SK-N-MC (cell line): ENCODE measurements around the gene IL12RB2.

ENCODE experiments used
- DNase-seq: peaks from one replicate; pipeline ENCODE4 v3.0.0-alpha.2; 2011; ENCODE audit warnings: low read depth, low spot score
- H3K27ac ChIP-seq: fragments of 200-600 bp; sonication (generic); 2 replicates; pipeline ENCODE4 v1.5.1; 2016; ENCODE audit warnings: mixed run types
- H3K36me3 ChIP-seq: fragments of 200-600 bp; sonication (generic); 2 replicates; pipeline ENCODE4 v1.6.1; 2017; ENCODE audit warnings: antibody characterized with exemption, low read length, mixed read lengths; ENCODE audit not compliant: insufficient read depth
- H3K4me3 ChIP-seq: fragments of 200-600 bp; sonication (generic); 2 replicates; pipeline ENCODE4 v1.5.1; 2016
- H3K9ac ChIP-seq: fragments of 200-600 bp; sonication (generic); 2 replicates; pipeline ENCODE4 v1.8.0; 2017; ENCODE audit warnings: mixed run types, mixed read lengths; ENCODE audit not compliant: insufficient read length
- H3K9me3 ChIP-seq: fragments of 200-600 bp; sonication (generic); 2 replicates; pipeline ENCODE4 v1.6.1; 2017; ENCODE audit warnings: low read depth, mild to moderate bottlenecking, antibody characterized with exemption, low read length, moderate library complexity, mixed read lengths
- EZH2 ChIP-seq: fragments of 200-600 bp; sonication (generic); IDR thresholded peaks from one replicate; pipeline ENCODE4 v1.6.1; 2017; ENCODE audit warnings: antibody characterized with exemption
- FOXP2 ChIP-seq: optimal IDR thresholded peaks from 2 replicates; pipeline ENCODE3; 2011; ENCODE audit warnings: mild to moderate bottlenecking, moderate library complexity; ENCODE audit not compliant: insufficient read depth; ENCODE audit errors: extremely low read length, control extremely low read depth
- POLR2AphosphoS5 ChIP-seq: IDR thresholded peaks from 2 replicates; pipeline ENCODE4 v1.6.1; 2012; ENCODE audit warnings: mild to moderate bottlenecking, low read depth, low read length, borderline replicate concordance

Gene IL12RB2

GRCh38 chr1:67350783-67351182 lies 43.1 kb downstream of the IL12RB2 start:
- Histone ChIP-seq H3K9ac (no peak overlapping the region), H3K36me3 (no peaks in the 10 kb centered on the region), H3K9me3 (no peaks in the 10 kb centered on the region), H3K4me3 (no peak overlapping the region), H3K27ac (no peak overlapping the region)
- DNase-seq, result no peak
- no peak for TF ChIP-seq EZH2
- TF ChIP-seq FOXP2, result no peak
- no peak for TF ChIP-seq POLR2AphosphoS5

- no peaks in the 10 kb centered on the region for H3K9me3 ChIP-seq
- H3K27ac ChIP-seq, result no peak overlapping the region
- no peak for DNase-seq
- TF ChIP-seq POLR2AphosphoS5, result no peak
- no peaks in the 10 kb centered on the region for H3K36me3 ChIP-seq
- no peak overlapping the region for H3K4me3 ChIP-seq
- no peak overlapping the region for H3K9ac ChIP-seq
Measured at GRCh38 chr1:67352211-67352610, 44.5 kb downstream of the IL12RB2 start.

GRCh38 chr1:67355745-67356424 lies 48.2 kb downstream of the IL12RB2 start:
- no peak for DNase-seq
- Histone ChIP-seq H3K9ac (no peak overlapping the region), H3K27ac (no peak overlapping the region), H3K9me3 (no peaks in the 10 kb centered on the region), H3K36me3 (no peaks in the 10 kb centered on the region), H3K4me3 (no peak overlapping the region)
- TF ChIP-seq POLR2AphosphoS5 (no peak), FOXP2 (no peak), EZH2 (no peak)

GRCh38 chr1:67359592-67359991 lies 51.9 kb downstream of the IL12RB2 start:
- TF ChIP-seq POLR2AphosphoS5, result no peak
- H3K36me3 ChIP-seq, result no peaks in the 10 kb centered on the region

GRCh38 chr1:67361641-67362040 lies 54.0 kb downstream of the IL12RB2 start:
- H3K4me3 ChIP-seq, result no peak overlapping the region
- H3K27ac ChIP-seq, result no peak overlapping the region
- peaks cover 3% of the 10 kb centered on the region; the same call in 1 of the 2 replicates for H3K36me3 ChIP-seq
- H3K9me3 ChIP-seq, result no peaks in the 10 kb centered on the region
- DNase-seq, result no peak
- TF ChIP-seq FOXP2 (no peak), EZH2 (no peak), POLR2AphosphoS5 (no peak)
- H3K9ac ChIP-seq, result no peak overlapping the region

More at GRCh38 chr1:67359592-67359991, 51.9 kb downstream of the IL12RB2 start:
- no peak overlapping the region for H3K27ac ChIP-seq
- no peak overlapping the region for H3K9ac ChIP-seq
- no peak for DNase-seq
- H3K9me3 ChIP-seq, result no peaks in the 10 kb centered on the region
- no peak overlapping the region for H3K4me3 ChIP-seq

- DNase-seq, result no peak
Measured at GRCh38 chr1:67367370-67368045, 59.8 kb downstream of the IL12RB2 start.

GRCh38 chr1:67368046-67368514 lies 60.4 kb downstream of the IL12RB2 start:
- TF ChIP-seq POLR2AphosphoS5 (no peak), EZH2 (no peak), FOXP2 (no peak)
- no peak overlapping the region for H3K27ac ChIP-seq
- no peak for DNase-seq
- no peaks in the 10 kb centered on the region for H3K9me3 ChIP-seq
- H3K36me3 ChIP-seq, result peaks cover 4% of the 10 kb centered on the region; the same call in 1 of the 2 replicates
- H3K4me3 ChIP-seq, result no peak overlapping the region
- H3K9ac ChIP-seq, result no peak overlapping the region

More at GRCh38 chr1:67367370-67368045, 59.8 kb downstream of the IL12RB2 start:
- Histone ChIP-seq H3K9ac (no peak overlapping the region), H3K27ac (peak overlapping the region; percentile 47; the same call in 1 of the 2 replicates), H3K36me3 (peaks cover 4% of the 10 kb centered on the region; the same call in 1 of the 2 replicates), H3K9me3 (no peaks in the 10 kb centered on the region), H3K4me3 (no peak overlapping the region)
- no peak for TF ChIP-seq FOXP2
- TF ChIP-seq POLR2AphosphoS5, result no peak
- no peak for TF ChIP-seq EZH2

- no peak for DNase-seq
- TF ChIP-seq FOXP2 (no peak), EZH2 (no peak), POLR2AphosphoS5 (no peak)
- Histone ChIP-seq H3K9ac (no peak overlapping the region), H3K36me3 (peaks cover 4% of the 10 kb centered on the region; the same call in 1 of the 2 replicates), H3K9me3 (no peaks in the 10 kb centered on the region), H3K27ac (no peak overlapping the region), H3K4me3 (no peak overlapping the region)
Measured at GRCh38 chr1:67371043-67371442, 63.4 kb downstream of the IL12RB2 start.

- H3K9ac ChIP-seq, result no peak overlapping the region
- H3K4me3 ChIP-seq, result no peak overlapping the region
- H3K36me3 ChIP-seq, result peaks cover under 1% of the 10 kb centered on the region; the same call in 1 of the 2 replicates
- no peaks in the 10 kb centered on the region for H3K9me3 ChIP-seq
- TF ChIP-seq EZH2 (no peak), FOXP2 (no peak), POLR2AphosphoS5 (no peak)
- no peak for DNase-seq
- H3K27ac ChIP-seq, result peak overlapping the region; percentile 43; the same call in 1 of the 2 replicates
Measured at GRCh38 chr1:67371681-67372080, 64.0 kb downstream of the IL12RB2 start.
